Effector memory CD4-positive, alpha-beta T cell (primary cell): ENCODE results near the gene NR2F1-AS1.

Source experiments
- DNase-seq, 3 donors: peaks; one replicate each; pipeline ENCODE4 v3.0.0-alpha.2; 2020
- H3K27ac ChIP-seq: 2 replicates; pipeline ENCODE4 v1.7.0; 2013; ENCODE audit warnings: mild to moderate bottlenecking, low read length, moderate library complexity; ENCODE audit not compliant: insufficient read depth, poor library complexity, severe bottlenecking
- H3K27me3 ChIP-seq: replicated peaks from 2 replicates; pipeline ENCODE4 v1.7.0; 2013; ENCODE audit warnings: mild to moderate bottlenecking, low read length; ENCODE audit not compliant: insufficient read depth, control insufficient read depth, poor library complexity, severe bottlenecking
- H3K36me3 ChIP-seq: 2 replicates; pipeline ENCODE4 v1.7.0; 2013; ENCODE audit warnings: mild to moderate bottlenecking, low read length, moderate library complexity; ENCODE audit not compliant: control insufficient read depth, insufficient read depth
- H3K4me1 ChIP-seq: 2 replicates; pipeline ENCODE4 v1.7.0; 2013; ENCODE audit warnings: low read length, mild to moderate bottlenecking; ENCODE audit not compliant: control insufficient read depth, insufficient read depth, poor library complexity, severe bottlenecking
- H3K4me3 ChIP-seq: 2 replicates; pipeline ENCODE4 v1.7.0; 2013; ENCODE audit warnings: low read length, low read depth, mild to moderate bottlenecking; ENCODE audit not compliant: insufficient read depth, poor library complexity, severe bottlenecking
- H3K9me3 ChIP-seq: 2 replicates; pipeline ENCODE4 v1.7.0; 2013; ENCODE audit warnings: mild to moderate bottlenecking, low read length, moderate library complexity; ENCODE audit not compliant: control insufficient read depth

Gene NR2F1-AS1

DNA sequence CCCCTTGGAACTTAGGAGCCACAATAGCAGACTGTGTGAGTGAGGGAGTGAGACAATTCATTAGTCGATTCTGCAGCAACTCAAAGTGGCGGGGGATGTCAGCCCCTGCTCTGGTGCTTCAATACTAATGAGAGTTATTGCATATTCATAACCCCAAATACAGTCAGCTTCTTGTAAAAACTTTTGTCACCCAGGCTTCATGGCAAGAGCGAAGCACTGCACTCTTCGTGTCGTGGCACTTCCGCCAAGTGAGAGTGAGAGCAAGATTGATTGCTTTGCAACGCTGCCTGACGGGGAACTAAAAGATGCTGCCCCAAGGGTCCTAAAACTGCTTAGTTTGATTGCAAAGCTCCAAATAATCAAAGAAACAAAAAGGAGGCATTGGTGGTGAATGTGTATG, 150.9 kb downstream of the NR2F1-AS1 start:
- no peak overlapping the region for H3K27ac ChIP-seq
- H3K4me1 ChIP-seq, result no peaks in the 10 kb centered on the region
- H3K27me3 ChIP-seq, result no peaks in the 10 kb centered on the region

DNA sequence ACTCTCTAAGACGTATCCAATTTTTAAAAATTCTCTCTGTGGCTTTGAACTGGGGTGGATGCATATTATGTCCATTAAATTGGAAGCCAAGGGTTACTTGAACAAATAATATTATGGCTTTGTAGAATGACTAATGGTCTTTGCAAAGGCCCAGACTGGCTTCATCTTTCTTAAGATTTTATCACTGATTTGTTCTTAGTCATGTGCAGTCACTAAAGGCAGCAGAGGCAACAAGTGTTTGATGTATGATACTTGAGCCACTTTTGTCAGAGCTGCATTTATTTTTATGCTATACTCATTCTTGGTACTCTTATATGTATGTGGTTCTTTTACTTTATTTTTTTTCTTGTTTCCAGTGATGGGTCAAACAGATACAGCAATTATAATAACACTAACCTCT, 152.2 kb downstream of the NR2F1-AS1 start:
- no peak for DNase-seq

More for the DNA sequence above, 150.9 kb downstream of the NR2F1-AS1 start:
- Histone ChIP-seq H3K9me3 (no peaks in the 10 kb centered on the region), H3K36me3 (no peaks in the 10 kb centered on the region), H3K4me3 (no peak overlapping the region)
- DNase-seq, result no peak

DNA sequence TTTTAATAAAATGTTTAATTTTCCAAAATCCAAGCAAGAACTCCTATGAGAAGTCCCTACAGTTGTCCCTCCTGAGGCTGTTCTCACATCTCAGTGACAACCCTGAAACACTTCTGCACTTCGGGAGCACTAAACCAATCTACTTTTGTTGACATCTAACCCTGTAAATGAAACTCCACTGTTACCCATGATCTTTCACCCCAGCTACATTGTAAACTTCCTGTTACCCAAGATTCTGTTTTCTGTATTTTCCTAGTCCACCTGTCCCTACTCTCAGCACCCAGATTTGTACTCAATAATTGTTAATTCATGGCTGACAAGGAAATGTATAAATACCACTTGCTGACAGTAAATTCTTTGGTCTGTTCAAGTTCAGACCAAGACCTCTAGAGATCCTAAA, 153.7 kb downstream of the NR2F1-AS1 start:
- Histone ChIP-seq H3K4me3 (no peak overlapping the region), H3K27ac (no peak overlapping the region), H3K4me1 (no peaks in the 10 kb centered on the region), H3K36me3 (no peaks in the 10 kb centered on the region), H3K27me3 (no peaks in the 10 kb centered on the region), H3K9me3 (no peaks in the 10 kb centered on the region)
- no peak for DNase-seq

More for the DNA sequence above, 152.2 kb downstream of the NR2F1-AS1 start:
- Histone ChIP-seq H3K36me3 (no peaks in the 10 kb centered on the region), H3K4me1 (no peaks in the 10 kb centered on the region), H3K27ac (no peak overlapping the region), H3K9me3 (no peaks in the 10 kb centered on the region), H3K27me3 (no peaks in the 10 kb centered on the region), H3K4me3 (no peak overlapping the region)

DNA sequence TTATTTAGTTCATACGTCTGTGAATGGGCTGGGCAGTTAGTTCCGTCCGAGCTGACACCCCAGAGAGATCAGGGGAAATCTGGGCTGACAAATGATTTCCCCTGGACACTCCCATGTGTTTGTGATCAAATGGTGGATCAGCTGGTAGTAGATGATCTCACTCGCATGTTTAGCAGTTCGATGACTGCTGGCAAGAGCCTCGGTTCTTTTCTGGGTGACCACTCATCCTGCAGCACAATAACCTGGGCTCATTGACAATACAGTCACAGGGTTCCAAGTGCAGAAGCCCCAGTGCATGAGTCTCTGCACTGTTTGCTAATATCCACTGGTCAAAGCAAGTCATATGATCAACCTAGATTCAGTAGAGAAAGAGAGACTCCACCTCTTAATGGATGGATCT, 155.9 kb downstream of the NR2F1-AS1 start:
- H3K9me3 ChIP-seq, result no peaks in the 10 kb centered on the region
- H3K4me1 ChIP-seq, result no peaks in the 10 kb centered on the region
- no peak for DNase-seq
- no peak overlapping the region for H3K4me3 ChIP-seq
- H3K36me3 ChIP-seq, result no peaks in the 10 kb centered on the region
- no peak overlapping the region for H3K27ac ChIP-seq
- no peaks in the 10 kb centered on the region for H3K27me3 ChIP-seq

DNA sequence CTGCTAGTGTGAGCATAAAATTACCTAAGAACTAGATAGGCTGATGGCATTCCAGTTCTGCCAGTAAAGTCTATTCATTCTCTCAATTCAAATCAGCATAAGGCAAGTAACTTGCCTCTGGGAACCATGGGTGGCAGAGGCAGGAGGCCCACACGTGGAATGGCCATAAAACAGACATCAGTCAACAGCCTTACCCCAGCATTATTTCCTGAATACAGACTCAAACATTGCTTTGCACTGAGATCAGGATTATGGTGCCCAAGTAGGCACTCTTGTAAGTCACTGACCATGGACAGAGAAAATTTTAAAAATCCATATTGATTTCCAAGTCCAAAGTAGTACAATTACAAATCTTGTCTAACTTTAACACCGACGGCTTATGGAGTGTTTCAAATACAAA, 157.7 kb downstream of the NR2F1-AS1 start:
- Histone ChIP-seq H3K27me3 (no peaks in the 10 kb centered on the region), H3K36me3 (no peaks in the 10 kb centered on the region), H3K4me3 (no peak overlapping the region), H3K9me3 (no peaks in the 10 kb centered on the region), H3K27ac (no peak overlapping the region), H3K4me1 (no peaks in the 10 kb centered on the region)
- DNase-seq, result no peak

DNA sequence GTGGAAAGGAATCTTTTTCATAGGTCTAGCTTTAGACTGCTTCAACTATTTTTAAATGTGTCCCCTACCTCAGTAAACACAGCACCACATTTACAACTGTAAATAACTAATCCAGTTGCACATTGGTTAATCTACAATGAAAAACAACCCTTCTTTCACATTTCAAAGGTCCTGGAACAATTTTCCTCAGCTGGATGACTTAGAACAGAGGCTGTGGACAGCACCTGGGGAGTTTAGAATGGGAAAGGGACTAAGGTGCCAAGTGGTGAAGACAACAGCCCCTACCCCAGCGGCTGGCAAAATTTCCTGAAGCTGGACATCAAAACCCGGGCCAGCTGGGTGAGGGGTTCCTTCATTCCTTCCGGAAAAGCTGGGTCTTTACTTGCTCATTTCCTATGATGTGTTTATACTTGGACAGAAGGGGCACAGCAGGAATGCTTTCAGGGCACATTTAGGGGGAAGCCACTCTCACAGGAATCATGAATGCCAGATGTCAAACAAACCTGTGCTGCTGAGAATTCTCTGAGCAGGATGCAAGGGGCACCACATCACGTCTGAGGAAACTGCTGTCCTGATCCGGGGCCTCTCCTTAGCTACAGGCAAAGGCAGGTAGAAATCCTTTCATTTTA, 158.3 kb downstream of the NR2F1-AS1 start:
- no peaks in the 10 kb centered on the region for H3K4me1 ChIP-seq
- no peak overlapping the region for H3K27ac ChIP-seq
- H3K4me3 ChIP-seq, result no peak overlapping the region
- no peak for DNase-seq
- H3K9me3 ChIP-seq, result no peaks in the 10 kb centered on the region
- no peaks in the 10 kb centered on the region for H3K36me3 ChIP-seq
- H3K27me3 ChIP-seq, result no peaks in the 10 kb centered on the region

DNA sequence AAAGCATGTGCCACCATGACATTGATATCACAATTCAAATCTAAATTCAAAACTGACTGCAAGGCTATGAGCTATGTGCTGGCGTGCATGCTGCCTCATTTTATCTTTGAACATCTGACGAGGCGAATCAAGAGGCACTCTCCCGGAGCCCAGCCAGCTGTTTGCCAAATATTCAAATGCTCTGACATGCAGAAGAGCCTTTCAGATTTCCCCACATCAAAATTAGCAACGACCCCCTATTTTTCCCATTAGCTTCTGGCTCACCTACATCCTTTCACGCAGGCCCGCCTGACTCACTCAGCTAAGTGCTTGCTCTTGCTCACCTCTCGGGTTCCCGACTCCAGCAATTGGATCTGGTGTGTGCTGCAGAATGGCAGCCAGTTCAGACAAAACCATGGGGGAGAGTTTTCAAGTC, 159.0 kb downstream of the NR2F1-AS1 start:
- DNase-seq, result no peak
- Histone ChIP-seq H3K27ac (no peak overlapping the region), H3K27me3 (no peaks in the 10 kb centered on the region), H3K36me3 (no peaks in the 10 kb centered on the region), H3K9me3 (no peaks in the 10 kb centered on the region), H3K4me1 (no peaks in the 10 kb centered on the region), H3K4me3 (no peak overlapping the region)

DNA sequence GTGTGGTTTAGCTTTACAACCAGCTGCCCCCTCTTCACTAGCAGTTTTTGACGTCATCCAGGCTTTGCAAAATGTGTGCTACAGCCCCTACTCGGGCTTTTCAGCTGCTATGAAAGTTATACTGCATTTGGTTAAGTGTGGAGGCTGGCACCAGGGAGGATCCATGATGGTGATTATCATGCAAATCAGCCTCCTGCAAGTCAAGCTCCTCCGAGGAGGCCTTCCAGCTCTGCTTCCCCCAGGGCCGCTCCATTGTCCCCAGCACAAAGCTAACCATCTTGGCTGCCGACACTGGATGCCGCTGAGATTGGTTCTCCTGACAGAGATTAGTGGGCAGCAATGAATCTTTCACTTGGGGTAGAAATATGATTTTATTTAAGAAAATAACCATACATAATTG, 159.6 kb downstream of the NR2F1-AS1 start:
- Histone ChIP-seq H3K27me3 (no peaks in the 10 kb centered on the region), H3K36me3 (no peaks in the 10 kb centered on the region), H3K27ac (no peak overlapping the region), H3K4me1 (no peaks in the 10 kb centered on the region), H3K9me3 (no peaks in the 10 kb centered on the region), H3K4me3 (no peak overlapping the region)
- no peak for DNase-seq

DNA sequence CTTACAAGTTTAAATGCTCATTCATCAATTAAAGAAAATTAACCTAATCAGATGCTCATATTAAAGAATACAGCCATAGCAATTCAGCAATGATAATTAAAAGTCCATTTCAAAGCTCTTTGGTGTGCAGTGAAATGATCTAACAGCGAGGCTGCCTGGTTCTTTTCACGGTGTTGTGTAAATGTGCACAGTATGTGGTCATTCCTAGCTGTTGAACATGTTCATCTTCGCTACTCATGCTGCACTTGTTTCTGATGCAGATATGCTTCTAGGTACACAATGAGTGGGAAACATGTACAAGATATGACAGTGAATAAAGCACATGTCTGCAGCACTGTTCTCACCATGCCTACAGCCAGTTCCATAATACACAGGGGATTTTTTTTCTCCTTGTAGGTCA, 163.5 kb downstream of the NR2F1-AS1 start:
- no peak for DNase-seq
- H3K4me1 ChIP-seq, result no peaks in the 10 kb centered on the region
- no peak overlapping the region for H3K4me3 ChIP-seq
- H3K27ac ChIP-seq, result no peak overlapping the region
- H3K9me3 ChIP-seq, result no peaks in the 10 kb centered on the region
- H3K27me3 ChIP-seq, result no peaks in the 10 kb centered on the region
- no peaks in the 10 kb centered on the region for H3K36me3 ChIP-seq

DNA sequence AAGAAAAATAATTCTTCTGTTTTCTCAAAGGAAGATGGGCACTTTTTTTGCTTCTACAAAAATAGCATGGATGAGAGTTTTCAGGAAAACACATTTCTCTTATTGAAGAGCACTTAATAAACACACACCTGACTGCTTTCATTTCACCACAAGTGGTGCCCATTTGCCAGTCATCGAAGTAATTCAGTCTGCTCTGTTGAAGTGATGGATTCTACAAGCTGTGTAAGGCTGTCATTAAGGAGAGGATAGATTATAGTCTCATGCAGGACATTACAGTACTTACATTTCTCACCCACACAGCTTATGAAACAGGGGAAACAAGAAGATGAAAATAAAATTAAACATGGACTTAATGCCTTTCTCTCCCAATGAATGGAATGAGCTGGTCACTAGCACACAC, 165.2 kb downstream of the NR2F1-AS1 start:
- no peak for DNase-seq
- no peaks in the 10 kb centered on the region for H3K27me3 ChIP-seq

More for the DNA sequence above, 165.2 kb downstream of the NR2F1-AS1 start:
- Histone ChIP-seq H3K27ac (no peak overlapping the region), H3K9me3 (no peaks in the 10 kb centered on the region), H3K4me1 (no peaks in the 10 kb centered on the region), H3K36me3 (no peaks in the 10 kb centered on the region), H3K4me3 (no peak overlapping the region)
